Measurements from ENCODE around the gene DOCK1.

DNA sequence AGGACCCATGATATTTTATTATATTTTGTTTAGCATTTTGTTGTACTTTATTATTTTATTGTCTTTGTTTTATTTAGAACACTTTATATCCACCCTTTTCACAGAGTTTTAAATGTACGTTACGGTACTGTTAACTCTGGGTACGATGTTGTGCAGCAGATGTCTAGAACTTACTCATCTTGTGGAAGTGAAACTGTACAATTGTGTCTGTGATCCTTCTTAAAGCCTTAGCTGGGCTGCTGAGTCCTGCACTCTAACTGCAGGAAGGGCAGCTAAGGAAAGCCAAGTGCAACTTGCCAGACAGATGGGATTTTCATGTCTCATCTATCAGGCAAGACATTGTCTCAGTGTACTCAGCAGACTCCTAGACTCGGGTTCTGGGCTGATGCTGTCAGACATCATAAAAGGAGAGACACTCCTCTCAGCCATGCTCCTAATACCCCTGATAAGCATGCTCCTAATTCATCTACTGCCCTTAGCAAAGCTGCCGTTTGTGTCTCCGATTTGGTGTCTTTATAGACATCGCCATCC is 305.8 kb downstream of the DOCK1 start:
- TF ChIP-seq POLR2A (IDR thresholded peaks at IDR 0.05) = no peak
- TF ChIP-seq, protein P1, sequence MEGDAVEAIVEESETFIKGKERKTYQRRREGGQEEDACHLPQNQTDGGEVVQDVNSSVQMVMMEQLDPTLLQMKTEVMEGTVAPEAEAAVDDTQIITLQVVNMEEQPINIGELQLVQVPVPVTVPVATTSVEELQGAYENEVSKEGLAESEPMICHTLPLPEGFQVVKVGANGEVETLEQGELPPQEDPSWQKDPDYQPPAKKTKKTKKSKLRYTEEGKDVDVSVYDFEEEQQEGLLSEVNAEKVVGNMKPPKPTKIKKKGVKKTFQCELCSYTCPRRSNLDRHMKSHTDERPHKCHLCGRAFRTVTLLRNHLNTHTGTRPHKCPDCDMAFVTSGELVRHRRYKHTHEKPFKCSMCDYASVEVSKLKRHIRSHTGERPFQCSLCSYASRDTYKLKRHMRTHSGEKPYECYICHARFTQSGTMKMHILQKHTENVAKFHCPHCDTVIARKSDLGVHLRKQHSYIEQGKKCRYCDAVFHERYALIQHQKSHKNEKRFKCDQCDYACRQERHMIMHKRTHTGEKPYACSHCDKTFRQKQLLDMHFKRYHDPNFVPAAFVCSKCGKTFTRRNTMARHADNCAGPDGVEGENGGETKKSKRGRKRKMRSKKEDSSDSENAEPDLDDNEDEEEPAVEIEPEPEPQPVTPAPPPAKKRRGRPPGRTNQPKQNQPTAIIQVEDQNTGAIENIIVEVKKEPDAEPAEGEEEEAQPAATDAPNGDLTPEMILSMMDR (IDR thresholded peaks at IDR 0.05) = no peak
- no peak for TF ChIP-seq POLR2AphosphoS5 (IDR thresholded peaks at IDR 0.05)

All from breast epithelium (tissue), 3 donors.